ENCODE data around the gene ESYT3. TPM values are rescaled to one million over a fixed set of nuclear protein-coding genes. Genes with fewer than 3 reads are reported as not detected.
"Not testable (repeated sequence)": the region's sequence is repeated elsewhere in the genome, so short reads cannot be mapped to it uniquely, and the experiment has no call there.

ESYT3 gene
- total RNA-seq, 1 donor from 2014 or later, result 0.31 TPM

DNA sequence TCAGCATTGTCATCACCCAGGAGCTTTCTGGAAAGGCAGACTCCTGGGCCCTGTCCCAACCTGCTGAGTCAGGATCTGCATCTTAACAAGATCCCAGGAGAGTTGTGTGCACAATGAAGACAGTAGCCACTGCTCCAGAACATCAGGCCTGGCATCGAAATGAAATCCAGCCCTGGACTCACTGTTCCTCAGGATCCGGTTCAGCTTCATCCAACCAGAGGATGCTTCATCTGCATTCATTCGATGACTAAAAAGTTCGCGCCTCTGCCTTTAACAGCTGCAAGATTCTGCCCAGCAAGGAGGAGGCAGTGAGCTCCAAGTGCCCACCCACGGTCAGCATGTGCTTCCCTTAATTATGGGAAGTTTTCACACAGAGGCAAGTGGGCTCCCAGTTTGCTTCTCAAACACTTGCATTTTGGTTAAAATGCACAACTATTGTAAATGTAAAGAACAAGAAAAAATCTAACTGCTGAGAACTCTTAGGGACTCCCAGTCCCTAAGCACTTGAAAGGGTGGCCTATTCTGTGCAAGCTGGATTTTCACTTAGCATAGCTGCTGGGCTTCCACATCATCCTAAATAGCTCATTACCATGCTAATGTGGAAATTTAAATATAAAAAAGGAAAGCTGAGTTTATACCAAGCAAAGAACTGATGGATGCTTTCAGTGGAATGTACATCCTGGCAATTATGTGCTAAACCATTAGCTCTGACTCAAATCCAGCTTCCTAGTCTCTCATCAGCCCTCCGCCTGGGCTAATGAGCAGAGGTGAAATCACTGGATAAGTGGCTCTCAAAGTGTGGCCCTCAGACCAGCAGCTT, 25.5 kb upstream of the ESYT3 start:
- DNase-seq, result peak; percentile 75

DNA sequence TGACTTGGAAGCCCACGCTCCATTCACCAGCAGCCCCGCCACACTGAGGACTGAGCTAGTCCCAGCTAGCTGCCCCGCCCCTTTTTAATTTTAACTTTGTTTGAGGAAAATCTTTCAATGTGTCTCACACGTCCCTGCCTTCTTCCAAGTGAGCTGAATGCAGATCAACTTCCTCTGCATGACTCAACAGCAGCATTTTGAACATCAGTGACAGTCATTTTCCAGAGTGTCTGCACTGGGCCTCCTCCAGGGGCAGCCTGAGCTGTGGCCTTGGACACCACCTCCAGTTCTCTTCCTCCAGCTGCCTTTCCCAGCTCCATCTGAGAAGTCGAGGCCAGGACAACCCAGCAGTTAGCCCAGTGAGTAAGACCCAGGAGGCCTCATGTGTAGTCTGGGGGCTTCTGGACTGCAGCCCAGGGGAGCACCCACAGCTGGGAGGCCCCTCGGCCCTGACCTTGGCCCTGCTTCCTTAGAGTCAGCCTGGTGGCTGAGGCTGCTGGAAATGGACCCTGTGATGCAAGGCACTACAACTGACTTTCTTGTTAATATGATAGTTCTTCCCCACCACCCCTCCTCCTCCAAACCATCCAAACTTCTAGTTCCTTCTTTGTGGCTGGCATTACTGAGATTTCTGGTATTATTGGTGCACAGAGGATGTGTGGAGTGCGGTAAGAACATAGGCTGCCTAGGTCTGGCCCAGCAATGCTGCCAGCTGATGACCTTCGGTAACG, 21.4 kb upstream of the ESYT3 start:
- no peak for DNase-seq

GRCh38 chr3:138416236-138416635, 18.2 kb upstream of the ESYT3 start:
- not testable (repeated sequence) for DNase-seq

- DNase-seq, result peak; percentile 59
These were observed 16.8 kb upstream of the ESYT3 start for GRCh38 chr3:138417559-138417982.

DNA sequence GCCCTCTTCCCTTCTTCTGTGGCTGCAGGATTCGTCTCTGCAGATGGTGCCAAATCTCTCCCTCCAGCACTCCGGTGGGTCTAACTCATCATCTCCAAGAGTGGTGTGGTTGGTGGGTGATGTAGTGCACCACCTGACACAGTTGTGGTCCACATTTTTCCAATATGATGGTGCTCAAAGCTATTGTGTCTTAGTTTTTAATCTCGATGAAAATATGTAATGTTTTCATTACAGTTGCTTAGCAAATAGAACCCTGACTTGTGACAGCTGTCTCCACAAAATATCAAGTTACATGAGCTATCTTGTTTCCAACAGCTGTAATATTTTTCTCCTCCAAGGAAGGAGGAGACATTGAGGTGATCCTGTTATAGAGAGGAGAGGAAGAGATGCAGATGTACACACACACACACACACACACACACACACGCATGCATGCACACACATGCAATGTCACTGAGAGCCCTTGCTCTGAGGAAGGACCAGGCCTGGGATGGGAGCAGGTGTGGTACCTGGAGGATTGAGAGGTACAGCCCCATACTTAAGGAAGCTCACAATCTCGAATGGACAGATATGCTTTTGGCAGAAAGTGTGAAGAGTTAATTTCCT, 15.7 kb upstream of the ESYT3 start:
- no peak for DNase-seq

DNA sequence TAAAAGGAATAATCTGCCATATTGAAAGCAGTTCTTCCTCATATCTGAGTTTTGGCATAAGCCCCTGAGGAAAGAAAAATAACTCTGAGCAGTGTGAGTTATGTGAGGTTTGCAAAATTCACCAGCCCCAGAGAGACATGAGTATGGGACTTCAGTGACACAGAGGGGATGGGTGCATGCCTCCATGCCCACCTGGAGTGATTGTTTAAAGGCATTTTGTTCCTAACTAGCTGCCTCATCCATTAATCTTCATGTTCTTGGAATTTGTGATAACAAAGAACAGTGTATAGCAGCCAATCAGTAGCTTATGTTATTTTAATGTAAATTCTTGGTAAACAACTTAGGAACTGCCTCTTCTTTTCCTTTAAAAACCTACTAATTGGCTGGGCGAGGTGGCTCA, 11.1 kb upstream of the ESYT3 start:
- DNase-seq, result no peak

DNA sequence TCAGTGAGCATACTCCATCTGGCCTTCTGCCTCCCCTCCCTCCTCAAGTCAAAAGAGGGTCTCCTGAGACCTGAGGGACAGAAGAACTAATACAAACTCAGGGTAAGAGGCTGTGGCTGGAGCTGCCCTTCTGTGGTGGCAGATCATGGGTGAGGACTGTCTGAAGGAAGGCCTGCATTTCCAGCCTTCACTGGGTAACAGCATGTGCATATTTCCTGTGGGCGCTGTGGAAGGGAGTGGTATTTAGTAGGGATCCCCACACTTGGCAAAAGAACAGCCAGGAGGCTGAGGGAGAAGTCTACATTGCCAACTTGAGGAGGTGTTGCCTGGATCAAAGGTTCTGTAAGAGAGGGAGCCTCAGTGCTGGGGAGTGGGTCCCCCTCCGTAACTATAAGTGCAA, 10.1 kb upstream of the ESYT3 start:
- no peak for DNase-seq

DNA sequence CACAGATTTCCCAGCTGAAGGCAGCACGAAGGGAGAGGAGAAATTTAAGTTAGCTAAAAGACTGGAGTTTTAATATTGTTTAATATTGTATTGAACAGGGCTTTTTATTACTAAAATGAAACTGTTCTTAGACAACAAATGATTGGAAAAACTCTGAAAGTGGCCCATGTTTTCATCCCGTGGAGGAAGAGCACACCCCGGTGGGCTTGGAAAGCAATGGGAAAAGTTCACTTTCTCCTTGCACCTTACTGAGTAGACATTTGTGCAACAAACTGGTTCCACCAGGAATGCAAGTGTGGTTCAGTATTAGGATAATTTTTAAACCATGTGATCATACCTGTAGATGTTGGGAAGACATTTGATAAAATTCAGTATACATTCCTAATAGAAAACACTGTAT, 8.2 kb upstream of the ESYT3 start:
- no peak for DNase-seq

DNA sequence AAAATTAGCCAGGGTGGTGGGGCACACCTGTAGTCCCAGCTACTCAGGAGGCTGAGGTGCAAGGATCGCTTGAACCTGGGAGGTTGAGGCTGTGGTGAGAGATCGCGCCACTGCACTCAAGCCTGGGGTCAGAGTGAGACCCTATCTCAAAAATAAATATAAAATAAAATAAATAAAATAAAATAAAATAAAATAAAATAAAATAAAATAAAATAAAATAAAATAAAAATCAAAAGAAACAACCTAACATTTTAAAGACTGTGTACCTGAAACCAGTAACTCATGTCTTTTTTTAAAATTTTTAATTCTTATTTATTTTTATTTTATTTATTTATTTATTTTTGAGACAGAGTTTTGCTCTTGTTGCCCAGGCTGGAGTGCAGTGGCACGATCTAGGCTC, 7.7 kb upstream of the ESYT3 start:
- DNase-seq, result not testable (repeated sequence)

DNA sequence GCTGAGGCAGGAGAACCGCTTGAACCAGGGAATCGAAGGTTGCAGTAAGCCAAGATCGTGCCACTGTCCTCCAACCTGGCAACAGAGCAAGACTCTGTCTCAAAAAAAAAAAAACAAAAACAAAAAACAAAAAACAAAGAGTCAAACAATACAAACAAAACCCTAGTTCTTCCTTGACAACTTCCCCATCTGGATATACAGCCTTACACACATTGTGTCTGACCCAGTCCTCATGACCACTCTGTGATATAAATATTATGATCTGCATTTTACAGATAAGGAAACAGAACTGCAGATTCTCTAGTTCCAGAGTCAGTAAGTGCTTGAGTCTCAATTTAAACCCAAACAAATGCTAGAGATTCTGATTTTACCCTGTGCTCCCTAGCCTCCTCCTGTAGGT, 4.8 kb upstream of the ESYT3 start:
- no peak for DNase-seq

DNA sequence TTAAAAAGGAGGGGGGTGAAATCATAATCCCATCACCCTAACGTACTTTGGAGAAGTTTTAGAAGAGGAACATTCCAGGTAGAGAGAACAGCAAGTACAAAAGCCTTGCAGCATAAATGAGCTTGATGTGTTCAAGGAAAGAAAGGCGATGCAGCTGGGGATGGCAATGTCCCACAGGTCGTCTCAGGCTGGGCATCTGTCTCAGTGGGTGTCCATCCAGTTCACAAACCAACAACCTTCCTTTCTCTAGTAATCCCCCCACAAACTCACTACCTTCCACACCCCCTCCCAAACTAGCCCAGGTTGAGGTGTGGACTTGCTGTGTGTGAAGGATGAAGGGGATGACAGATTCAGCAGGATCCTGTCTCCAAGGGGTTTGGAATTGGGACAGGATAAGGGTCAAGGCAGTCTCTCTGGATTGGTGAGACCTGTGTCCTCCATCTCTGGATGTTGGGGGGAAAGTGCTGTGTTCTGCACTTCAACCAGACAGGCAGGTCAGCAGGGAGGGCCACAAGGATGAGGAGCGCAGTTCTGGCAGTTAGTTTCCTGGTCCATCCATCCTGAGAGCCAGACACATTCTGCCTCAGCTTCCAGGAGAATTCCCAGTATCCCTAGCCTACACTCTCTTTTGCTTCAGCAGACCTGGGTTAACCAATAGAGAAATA, 1.7 kb upstream of the ESYT3 start:
- no peak for DNase-seq

DNA sequence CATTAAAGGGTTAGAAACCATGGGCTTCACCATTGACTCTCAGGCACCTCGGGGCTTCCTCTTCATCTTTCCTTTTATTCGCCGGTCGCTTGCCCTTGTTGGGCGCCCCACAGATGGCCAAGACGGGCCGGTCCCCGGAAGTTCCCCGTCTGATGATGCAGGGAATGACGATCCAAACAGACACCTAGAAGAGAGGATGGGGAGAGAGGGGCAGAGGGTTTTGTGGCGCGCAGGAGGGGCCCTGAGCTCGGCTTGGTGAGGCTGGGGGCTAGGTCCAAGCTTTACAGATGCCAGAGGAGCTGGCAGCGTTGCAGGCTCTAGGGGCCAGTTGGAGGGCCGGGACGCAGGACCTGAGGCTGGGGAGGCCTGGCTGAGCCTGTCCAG, 532 bp upstream of the ESYT3 start:
- no peak for DNase-seq

DNA sequence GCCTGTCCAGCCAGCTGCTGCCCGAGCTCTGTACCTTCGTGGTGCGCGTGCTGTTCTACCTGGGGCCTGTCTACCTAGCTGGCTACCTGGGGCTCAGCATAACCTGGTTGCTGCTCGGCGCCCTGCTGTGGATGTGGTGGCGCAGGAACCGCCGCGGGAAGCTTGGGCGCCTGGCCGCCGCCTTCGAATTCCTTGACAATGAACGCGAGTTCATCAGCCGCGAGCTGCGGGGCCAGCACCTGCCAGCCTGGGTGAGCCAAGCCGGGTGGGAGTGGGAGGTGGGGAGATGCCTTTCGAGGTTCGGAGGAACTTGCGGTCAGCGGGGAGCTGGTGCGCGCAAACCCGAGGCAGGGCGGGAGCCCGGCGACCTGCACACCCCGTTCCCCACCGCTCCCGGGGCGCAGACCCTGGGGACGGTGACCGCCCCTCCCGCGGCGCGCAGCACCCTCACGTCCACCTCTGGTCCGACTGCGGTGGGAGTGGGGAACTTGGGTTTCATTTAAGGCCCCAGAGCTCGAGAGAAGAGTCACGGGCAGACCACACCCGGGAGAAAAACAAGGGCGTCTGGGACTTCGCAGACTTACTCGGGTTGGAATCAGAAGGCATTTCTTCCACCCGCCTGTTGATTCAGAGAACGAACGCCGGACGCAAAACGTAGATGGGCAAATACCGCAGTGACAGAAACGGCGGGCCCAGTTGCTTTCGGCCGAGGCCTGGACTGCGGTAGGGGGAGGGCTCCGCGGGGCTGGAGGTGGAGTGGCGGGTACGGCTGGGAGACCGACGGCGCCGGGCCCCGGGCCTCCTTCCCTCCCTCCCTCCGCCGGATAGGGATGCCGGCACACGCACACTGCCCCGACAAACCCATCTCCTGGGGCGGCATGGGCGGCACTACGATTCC, 708 bp downstream of the ESYT3 start:
- peak; percentile 2 for DNase-seq

DNA sequence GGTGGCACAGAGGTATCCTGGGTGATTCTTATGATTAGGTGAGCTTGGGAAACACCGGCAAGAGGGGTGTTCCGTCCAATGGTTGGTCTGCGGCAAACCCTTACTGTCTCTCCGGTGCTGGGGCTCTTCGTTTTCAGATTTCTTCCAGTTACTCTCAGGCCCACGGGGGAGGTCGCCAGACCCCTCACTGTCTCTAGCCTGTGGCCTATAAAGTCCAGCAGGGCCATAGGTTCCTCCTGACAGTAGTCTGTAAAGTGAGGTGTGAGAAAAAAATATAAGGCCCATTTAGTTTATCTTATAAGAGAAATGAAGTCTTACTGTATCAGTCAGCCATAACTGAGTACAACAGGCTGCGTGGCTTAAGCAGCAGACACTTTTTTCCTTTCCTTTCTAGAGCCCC, 1.4 kb downstream of the ESYT3 start:
- DNase-seq, result no peak

- DNase-seq, result no peak
These were observed 2.9 kb downstream of the ESYT3 start for GRCh38 chr3:138437281-138437680.

DNA sequence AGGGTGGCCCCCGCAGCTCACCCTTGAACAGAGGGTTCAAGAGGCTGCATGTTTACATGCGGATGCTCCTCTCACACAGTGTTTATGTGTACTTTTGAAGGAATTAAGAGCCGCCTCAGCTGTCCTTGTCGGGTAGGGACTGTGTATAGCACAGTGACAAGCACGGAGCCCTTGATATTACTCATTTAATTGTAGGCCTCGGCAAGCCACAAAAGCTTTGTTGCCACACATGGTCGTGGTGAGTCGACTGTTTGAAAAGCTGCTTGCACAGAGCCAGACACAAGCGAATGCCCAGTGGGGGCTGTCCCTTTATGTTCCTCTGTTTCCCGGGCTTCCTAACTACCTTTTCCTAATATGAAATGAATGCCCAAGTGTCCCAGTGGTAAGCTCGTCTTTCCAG, 4.5 kb downstream of the ESYT3 start:
- DNase-seq, result no peak

GRCh38 chr3:138439646-138440045, 5.2 kb downstream of the ESYT3 start:
- no peak for DNase-seq

GRCh38 chr3:138440121-138440521, 5.7 kb downstream of the ESYT3 start:
- no peak for DNase-seq

GRCh38 chr3:138440596-138440995, 6.2 kb downstream of the ESYT3 start:
- DNase-seq, result no peak

GRCh38 chr3:138441256-138441655, 6.8 kb downstream of the ESYT3 start:
- DNase-seq, result no peak

DNA sequence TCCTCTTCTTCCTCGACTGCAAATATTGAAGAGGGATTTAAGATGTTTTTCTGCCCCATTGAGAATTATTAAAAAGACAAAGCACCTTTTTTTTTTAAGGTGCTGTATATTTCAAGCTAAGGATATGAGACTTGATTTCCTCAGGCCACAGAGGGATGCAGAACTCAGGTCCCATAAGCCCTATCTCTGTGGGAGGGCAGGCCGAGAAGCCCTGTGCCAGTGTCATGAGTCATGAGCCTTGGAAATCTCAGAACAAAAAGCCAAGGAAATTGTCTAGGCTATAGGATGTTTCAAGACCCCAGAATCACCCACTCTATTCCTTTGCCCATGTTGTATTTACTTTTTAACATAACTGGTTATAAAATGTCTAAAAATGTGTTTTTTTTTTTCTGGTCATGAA, 7.3 kb downstream of the ESYT3 start:
- DNase-seq, result no peak

DNA sequence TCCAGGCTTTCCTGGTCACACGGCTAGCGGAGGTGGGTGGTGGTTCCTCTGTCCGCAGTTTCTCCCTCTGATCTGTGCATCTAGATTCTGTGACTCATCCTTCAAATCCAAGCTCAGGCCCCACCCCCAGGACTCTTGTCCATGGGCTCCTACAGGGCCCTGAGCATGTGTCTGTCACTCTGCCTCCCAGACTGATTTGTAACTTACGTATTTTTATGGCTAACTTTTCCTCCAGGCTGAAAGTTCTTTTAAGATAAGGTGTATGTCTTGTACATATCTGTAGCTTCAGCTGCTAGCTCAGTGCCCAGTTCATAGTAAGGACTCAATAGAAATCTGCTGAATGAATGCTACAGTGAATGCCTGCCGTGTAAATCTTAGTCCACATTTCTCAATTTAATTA, 8.0 kb downstream of the ESYT3 start:
- no peak for DNase-seq

Data from occipital lobe (tissue), 2 donors.